CD4-positive, alpha-beta T cell (primary cell): ENCODE measurements around the gene GPX2. TPM values are rescaled to one million over a fixed set of nuclear protein-coding genes. Genes with fewer than 3 reads are reported as not detected.

Experiments
- ATAC-seq: fragments of 200-7000 bp; cut with Tn5 transposase; one replicate; pipeline ENCODE4 v1.10.0; 2022; ENCODE audit warnings: mild to moderate bottlenecking; ENCODE audit not compliant: poor library complexity
- CTCF ChIA-PET: fragments of 350-600 bp; sonication (Branson Sonifier 250); formaldehyde crosslinking; loops from one replicate; lab custom pipeline; 2021; ENCODE audit warnings: antibody characterized with exemption, inconsistent platforms; lab: Charles Lee
- POLR2A ChIA-PET: fragments of 350-600 bp; sonication (Branson Sonifier 250); formaldehyde crosslinking; loops from one replicate; lab custom pipeline; 2021; ENCODE audit warnings: antibody characterized with exemption, inconsistent platforms; lab: Charles Lee
- DNase-seq, 14 experiments: peaks; one replicate each; pipeline ENCODE4 v3.0.0-alpha.2; 2013 to 2020; ENCODE audit warnings: mixed read lengths in 2 of 14
- H3K27ac ChIP-seq, 2 donors: one replicate each; pipeline versions ENCODE4 v1.5.1 to v1.7.0; 2013; ENCODE audit warnings: low read length in 2 of 2, low read depth in 1 of 2, mild to moderate bottlenecking in 1 of 2
- H3K27me3 ChIP-seq, 2 experiments: 1 replicate in 1 of 2; 2 replicates in 1 of 2; pipeline versions ENCODE4 v1.6.1 to v1.7.0; 2013; ENCODE audit warnings: low read length in 2 of 2, control low read depth in 1 of 2, mild to moderate bottlenecking in 1 of 2, moderate library complexity in 1 of 2; ENCODE audit not compliant: insufficient read depth in 2 of 2, control insufficient read depth in 1 of 2
- H3K36me3 ChIP-seq: one replicate; pipeline ENCODE4 v1.6.1; 2013; ENCODE audit warnings: low read length, control low read depth; ENCODE audit not compliant: insufficient read depth
- H3K4me1 ChIP-seq: one replicate; pipeline ENCODE4 v1.6.1; 2013; ENCODE audit warnings: low read length, control low read depth; ENCODE audit not compliant: insufficient read depth
- H3K4me3 ChIP-seq: one replicate; pipeline ENCODE4 v1.5.1; 2013; ENCODE audit warnings: mild to moderate bottlenecking, low read length, moderate library complexity
- H3K9me3 ChIP-seq, 2 experiments: 1 replicate in 1 of 2; 2 replicates in 1 of 2; pipeline versions ENCODE4 v1.6.1 to v1.7.0; 2013; ENCODE audit warnings: low read length in 2 of 2, mild to moderate bottlenecking in 2 of 2, control low read depth in 1 of 2, moderate library complexity in 1 of 2; ENCODE audit not compliant: control insufficient read depth in 1 of 2, insufficient read depth in 1 of 2
- H3K27ac Mint-ChIP-seq: one replicate; pipeline ENCODE4 v1.8.0; 2020; ENCODE audit warnings: mixed read lengths
- H3K27me3 Mint-ChIP-seq: one replicate; pipeline ENCODE4 v1.8.0; 2021; ENCODE audit warnings: mixed read lengths
- H3K36me3 Mint-ChIP-seq: one replicate; pipeline ENCODE4 v1.8.0; 2021; ENCODE audit warnings: low read depth, mixed read lengths
- H3K4me1 Mint-ChIP-seq: one replicate; pipeline ENCODE4 v1.8.0; 2021; ENCODE audit warnings: low read depth, mixed read lengths
- H3K4me3 Mint-ChIP-seq: one replicate; pipeline ENCODE4 v1.8.0; 2020; ENCODE audit warnings: mild to moderate bottlenecking, mixed read lengths
- H3K9me3 Mint-ChIP-seq: one replicate; pipeline ENCODE4 v1.8.0; 2020; ENCODE audit warnings: mixed read lengths
- intact Hi-C, 2 experiments: fragments of 100-400 bp; cut with DNase I in 1 of 2; cut with micrococcal nuclease in 1 of 2; formaldehyde crosslinking; loops; one replicate each; pipeline versions ENCODE4 v1.15.1 to v1.9.0; 2023 to 2025; cut with DNase I, micrococcal nuclease
- total RNA-seq, 174 experiments: library from RNA in 2 of 174; stranded (reverse) in 2 of 174; gene quantifications; one replicate each; pipeline ENCODE4 v1.2.3 and lab custom pipeline; 2021 to 2026
- TF ChIP-seq, protein P1 (sequence below): fragments of 200-600 bp; IDR thresholded peaks from one replicate; pipeline ENCODE4 v1.8.0; 2022; ENCODE audit warnings: antibody characterized with exemption, mild to moderate bottlenecking

Gene GPX2
- total RNA-seq, 2 experiments from 2014 or later: not detected

DNA sequence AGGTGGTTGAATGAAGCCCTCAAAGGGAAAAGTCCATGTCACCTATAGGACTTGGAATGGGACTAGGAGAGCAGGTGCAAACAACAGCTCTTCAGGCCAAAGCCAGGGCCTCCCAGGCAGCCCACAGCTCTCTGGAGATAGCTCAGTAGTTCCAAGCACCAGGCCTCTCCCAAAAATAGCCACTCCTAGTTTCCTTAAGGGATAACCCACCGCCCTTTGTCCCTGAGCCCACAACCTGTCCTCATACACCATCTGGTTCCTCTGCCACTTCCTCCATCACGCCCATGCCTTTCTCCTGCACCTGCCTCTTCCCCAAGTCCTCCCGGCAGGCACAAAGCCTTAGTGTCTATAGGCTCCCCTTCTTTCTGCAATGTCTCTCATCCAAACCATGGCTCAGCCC lies 27.5 kb upstream of the GPX2 start:
- ATAC-seq (no peak), DNase-seq (no peak)
- Mint-ChIP-seq H3K27ac (peak overlapping the region; percentile 16), H3K4me3 (peak overlapping the region; percentile 86), H3K27me3 (no peaks in the 10 kb centered on the region), H3K4me1 (peaks cover 28% of the 10 kb centered on the region), H3K36me3 (no peaks in the 10 kb centered on the region), H3K9me3 (no peaks in the 10 kb centered on the region)
- TF ChIP-seq, protein P1, sequence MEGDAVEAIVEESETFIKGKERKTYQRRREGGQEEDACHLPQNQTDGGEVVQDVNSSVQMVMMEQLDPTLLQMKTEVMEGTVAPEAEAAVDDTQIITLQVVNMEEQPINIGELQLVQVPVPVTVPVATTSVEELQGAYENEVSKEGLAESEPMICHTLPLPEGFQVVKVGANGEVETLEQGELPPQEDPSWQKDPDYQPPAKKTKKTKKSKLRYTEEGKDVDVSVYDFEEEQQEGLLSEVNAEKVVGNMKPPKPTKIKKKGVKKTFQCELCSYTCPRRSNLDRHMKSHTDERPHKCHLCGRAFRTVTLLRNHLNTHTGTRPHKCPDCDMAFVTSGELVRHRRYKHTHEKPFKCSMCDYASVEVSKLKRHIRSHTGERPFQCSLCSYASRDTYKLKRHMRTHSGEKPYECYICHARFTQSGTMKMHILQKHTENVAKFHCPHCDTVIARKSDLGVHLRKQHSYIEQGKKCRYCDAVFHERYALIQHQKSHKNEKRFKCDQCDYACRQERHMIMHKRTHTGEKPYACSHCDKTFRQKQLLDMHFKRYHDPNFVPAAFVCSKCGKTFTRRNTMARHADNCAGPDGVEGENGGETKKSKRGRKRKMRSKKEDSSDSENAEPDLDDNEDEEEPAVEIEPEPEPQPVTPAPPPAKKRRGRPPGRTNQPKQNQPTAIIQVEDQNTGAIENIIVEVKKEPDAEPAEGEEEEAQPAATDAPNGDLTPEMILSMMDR: no peak
- no peak overlapping the region for H3K27ac ChIP-seq
- ChIA-PET CTCF (no interaction called here), POLR2A (interaction anchor here (1.2 to 3.1 kb wide), 5 partner anchors 17 to 56 kb away, joined by 3 to 17 read pairs (median 5); partner anchors contain the start of genes CHURC1, FNTB and GPX2)
- no peaks in the 10 kb centered on the region for H3K27me3 ChIP-seq
- H3K9me3 ChIP-seq: no peaks in the 10 kb centered on the region
- H3K36me3 ChIP-seq: no peaks in the 10 kb centered on the region
- H3K4me3 ChIP-seq: no peak overlapping the region
- peaks cover 19% of the 10 kb centered on the region for H3K4me1 ChIP-seq
- intact Hi-C loops: no loop called here

- TF ChIP-seq, protein P1: no peak
- POLR2A ChIA-PET: interaction anchor here (1.3 kb wide), 1 partner anchor 18 kb away, joined by 3 read pairs; the partner anchor contains the start of gene FNTB
- H3K9me3 ChIP-seq: no peaks in the 10 kb centered on the region
- H3K4me3 ChIP-seq: no peak overlapping the region
- CTCF ChIA-PET: no interaction called here
- no peaks in the 10 kb centered on the region for H3K9me3 Mint-ChIP-seq
- no peaks in the 10 kb centered on the region for H3K27me3 ChIP-seq
- no peak overlapping the region for H3K27ac ChIP-seq
- ATAC-seq (no peak), DNase-seq (no peak)
- peaks cover 28% of the 10 kb centered on the region for H3K4me1 Mint-ChIP-seq
- H3K4me1 ChIP-seq: peaks cover 19% of the 10 kb centered on the region
- intact Hi-C loops: no loop called here
- H3K36me3 Mint-ChIP-seq: no peaks in the 10 kb centered on the region
- no peaks in the 10 kb centered on the region for H3K27me3 Mint-ChIP-seq
- H3K4me3 Mint-ChIP-seq: no peak overlapping the region
- H3K27ac Mint-ChIP-seq: no peak overlapping the region
- no peaks in the 10 kb centered on the region for H3K36me3 ChIP-seq
Observed at GRCh38 chr14:64968651-64969050, 26.1 kb upstream of the GPX2 start.

- ChIA-PET POLR2A (interaction anchor here (1.3 kb wide), 1 partner anchor 18 kb away, joined by 3 read pairs; the partner anchor contains the start of gene FNTB), CTCF (no interaction called here)
- Histone ChIP-seq H3K4me3 (no peak overlapping the region), H3K36me3 (no peaks in the 10 kb centered on the region), H3K4me1 (peaks cover 19% of the 10 kb centered on the region), H3K27me3 (no peaks in the 10 kb centered on the region), H3K9me3 (no peaks in the 10 kb centered on the region), H3K27ac (no peak overlapping the region)
- intact Hi-C loops: no loop called here
- no peaks in the 10 kb centered on the region for H3K36me3 Mint-ChIP-seq
- no peaks in the 10 kb centered on the region for H3K9me3 Mint-ChIP-seq
- no peak for ATAC-seq
- H3K27ac Mint-ChIP-seq: no peak overlapping the region
- DNase-seq: no peak
- peaks cover 28% of the 10 kb centered on the region for H3K4me1 Mint-ChIP-seq
- H3K4me3 Mint-ChIP-seq: no peak overlapping the region
- no peaks in the 10 kb centered on the region for H3K27me3 Mint-ChIP-seq
- TF ChIP-seq, protein P1: no peak
Observed at GRCh38 chr14:64968167-64968566, 25.6 kb upstream of the GPX2 start.
